GM18873 (cell line): Measurements from ENCODE around the gene PCYT2.

ENCODE experiments used
- ATAC-seq: cut with Tn5 transposase; IDR thresholded peaks from one replicate; pipeline ENCODE4 v1.9.1; 2021; ENCODE audit warnings: mild to moderate bottlenecking, moderate library complexity, moderate number of reproducible peaks; ENCODE audit not compliant: unreplicated experiment, low FRiP score

PCYT2 gene

DNA sequence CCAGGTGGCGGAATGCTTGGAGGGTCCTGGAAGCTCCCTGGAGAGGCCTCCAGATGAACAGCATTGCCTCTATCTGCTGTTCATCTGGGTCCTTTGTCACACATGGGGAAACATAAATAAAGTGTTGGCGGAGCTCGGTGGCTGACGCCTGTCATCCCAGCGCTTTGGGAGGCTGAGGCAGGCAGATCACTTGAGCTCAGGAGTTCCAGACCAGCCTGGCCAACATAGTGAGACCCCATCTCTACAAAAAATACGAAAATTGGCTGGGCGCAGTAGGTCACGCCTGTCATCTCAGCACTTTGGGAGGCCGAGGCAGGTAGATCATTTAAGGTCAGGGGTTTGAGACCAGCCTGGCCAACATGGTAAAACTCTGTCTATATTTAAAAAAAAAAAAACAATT lies 33.7 kb upstream of the PCYT2 start:
- no peak for ATAC-seq

DNA sequence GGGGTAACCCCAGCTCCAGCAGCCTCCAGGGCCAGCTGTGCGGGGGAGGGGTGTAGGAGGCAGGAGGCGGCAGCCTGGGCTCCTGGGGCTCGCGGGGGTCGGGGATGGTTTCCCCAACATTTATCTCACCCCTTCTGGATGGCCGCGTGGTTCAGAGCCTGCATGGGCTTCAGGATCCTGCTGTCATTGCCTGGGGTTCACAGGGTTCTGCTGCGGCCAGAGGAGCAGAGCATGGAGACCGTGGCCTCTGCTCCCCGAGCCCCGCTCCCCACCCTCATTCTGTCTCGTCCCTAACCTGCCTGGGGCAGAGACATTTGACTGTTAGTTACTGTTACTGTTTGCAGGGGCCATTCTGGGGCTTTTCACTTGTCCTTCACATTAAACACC lies 31.0 kb upstream of the PCYT2 start:
- no peak for ATAC-seq

DNA sequence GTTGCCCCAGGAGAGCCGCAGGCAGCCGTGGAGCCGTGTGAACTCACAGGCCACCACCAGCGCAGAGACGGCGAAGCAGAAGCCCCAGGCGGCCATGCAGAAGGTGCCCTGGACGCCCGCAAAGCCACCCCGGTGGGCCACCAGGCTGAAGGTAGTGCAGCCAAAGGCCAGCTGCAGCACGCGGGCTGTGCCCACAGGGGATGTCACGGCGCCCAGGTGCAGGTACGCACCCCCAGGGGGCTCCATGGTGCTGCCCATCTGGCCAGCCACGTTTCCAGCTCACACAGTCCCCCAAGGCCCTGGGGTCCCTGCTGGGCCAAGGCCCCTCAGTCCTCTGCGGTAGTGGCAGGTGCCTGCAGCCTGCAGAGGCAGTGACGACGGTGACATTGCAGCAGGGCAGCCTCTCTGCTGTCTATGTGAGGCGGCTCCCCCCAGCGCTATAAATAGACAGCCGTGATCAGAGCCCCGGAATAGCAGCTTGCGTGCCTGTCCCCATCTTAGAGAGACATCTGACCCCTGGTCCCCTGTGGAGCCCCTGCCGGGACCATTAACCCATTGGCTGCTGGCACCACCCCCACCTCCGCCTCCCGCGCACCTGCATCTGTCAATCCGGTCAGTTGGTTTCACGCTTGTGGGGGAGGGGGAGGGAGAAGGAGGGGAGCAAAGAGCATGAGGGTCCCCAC lies 30.4 kb upstream of the PCYT2 start:
- no peak for ATAC-seq

GRCh38 chr17:81940538-81941483 lies 29.6 kb upstream of the PCYT2 start:
- ATAC-seq, result no peak

GRCh38 chr17:81939881-81940385 lies 28.7 kb upstream of the PCYT2 start:
- ATAC-seq, result no peak

- ATAC-seq, result no peak
These were observed 28.0 kb upstream of the PCYT2 start for GRCh38 chr17:81939218-81939617.

- ATAC-seq, result no peak
These were observed 24.5 kb upstream of the PCYT2 start for GRCh38 chr17:81935709-81936084.

DNA sequence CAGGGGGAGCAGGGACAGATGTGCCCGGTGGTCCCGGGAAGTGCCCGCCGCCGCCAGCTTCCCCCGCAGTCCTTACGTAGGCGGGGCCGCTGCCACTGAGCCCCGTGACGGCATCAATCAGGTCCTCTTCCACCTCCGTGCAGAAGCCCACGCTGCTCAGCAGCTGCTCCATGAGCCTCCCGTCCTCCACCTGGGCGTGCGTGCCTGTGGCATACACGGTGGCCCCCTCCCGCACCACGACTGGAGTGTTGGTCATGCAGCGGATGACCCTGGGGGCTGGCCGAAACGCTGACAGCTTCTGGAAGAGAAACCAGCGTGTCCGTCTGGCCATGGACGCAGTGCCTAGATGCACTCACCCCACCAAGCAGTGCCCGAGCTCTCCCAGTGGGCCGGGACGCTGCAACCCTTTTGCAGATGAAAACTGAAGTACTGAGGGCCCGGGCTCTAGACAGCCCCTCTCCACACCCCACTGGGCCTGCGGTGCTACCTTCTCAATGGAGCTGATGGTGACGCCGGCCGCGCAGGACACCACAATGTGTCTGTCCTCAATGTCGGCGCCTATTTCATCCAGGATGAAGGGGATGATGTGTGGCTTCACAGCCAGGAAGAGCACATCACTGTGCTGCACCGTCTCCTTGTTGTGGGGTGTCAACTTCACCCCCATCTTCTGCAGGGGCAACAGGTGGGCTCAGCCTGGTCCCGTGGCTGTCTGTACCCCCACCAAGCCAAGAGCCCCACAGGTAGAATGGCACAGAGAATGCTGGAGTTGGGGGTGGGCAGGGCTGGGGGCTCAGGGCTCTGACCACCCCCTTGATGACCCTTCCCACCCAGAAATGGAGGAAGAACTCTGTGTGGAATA lies 23.9 kb upstream of the PCYT2 start:
- no peak for ATAC-seq

- no peak for ATAC-seq
These were observed 23.0 kb upstream of the PCYT2 start for GRCh38 chr17:81934098-81934757.

- ATAC-seq, result no peak
These were observed 22.0 kb upstream of the PCYT2 start for GRCh38 chr17:81933178-81933699.

GRCh38 chr17:81932333-81932983 lies 21.3 kb upstream of the PCYT2 start:
- ATAC-seq, result no peak

- ATAC-seq, result no peak
These were observed 20.5 kb upstream of the PCYT2 start for GRCh38 chr17:81931557-81932332.

- no peak for ATAC-seq
These were observed 20.0 kb upstream of the PCYT2 start for GRCh38 chr17:81931189-81931556.

- no peak for ATAC-seq
These were observed 19.2 kb upstream of the PCYT2 start for GRCh38 chr17:81930142-81931125.

- ATAC-seq, result no peak
These were observed 18.3 kb upstream of the PCYT2 start for GRCh38 chr17:81929253-81930141.

GRCh38 chr17:81928544-81929252 lies 17.5 kb upstream of the PCYT2 start:
- no peak for ATAC-seq
